ENCODE data around the gene COX7A2. TPM values are rescaled to one million over a fixed set of nuclear protein-coding genes. Genes with fewer than 3 reads are reported as not detected.

Gene COX7A2
- total RNA-seq, result 85.2 TPM

GRCh38 chr6:75243333-75244062 is at the start of gene COX7A2:
Gene COX7A2 (minus strand): TSS chr6:75243801. CDS start chr6:75243734, 67 bp downstream.
- Histone ChIP-seq H3K9me3 (ENCODE audit: low read depth, low read length) (no peaks in the 10 kb centered on the region), H3K4me3 (ENCODE audit: low read length) (peak within 1 kb of the TSS; percentile 99), H3K27me3 (ENCODE audit: insufficient read depth, low read length) (peaks cover 7% of the 10 kb centered on the region)

GRCh38 chr6:75292555-75292954 is 49.0 kb upstream of the COX7A2 start:
- no peaks in the 10 kb centered on the region for H3K4me1 ChIP-seq (ENCODE audit: insufficient read depth, low read length)
- H3K4me3 ChIP-seq (ENCODE audit: low read length), result no peak overlapping the region
- no peaks in the 10 kb centered on the region for H3K9me3 ChIP-seq (ENCODE audit: low read depth, low read length)
- H3K27me3 ChIP-seq (ENCODE audit: insufficient read depth, low read length), result no peaks in the 10 kb centered on the region

More at GRCh38 chr6:75243333-75244062, at the start of gene COX7A2:
- H3K4me1 ChIP-seq (ENCODE audit: insufficient read depth, low read length), result peaks cover 22% of the 10 kb centered on the region

- H3K4me3 ChIP-seq (ENCODE audit: low read length), result no peak overlapping the region
- no peaks in the 10 kb centered on the region for H3K4me1 ChIP-seq (ENCODE audit: insufficient read depth, low read length)
- no peaks in the 10 kb centered on the region for H3K27me3 ChIP-seq (ENCODE audit: insufficient read depth, low read length)
- H3K9me3 ChIP-seq (ENCODE audit: low read depth, low read length), result no peaks in the 10 kb centered on the region
Observed at GRCh38 chr6:75291744-75292143, 48.1 kb upstream of the COX7A2 start.

- Histone ChIP-seq H3K9me3 (ENCODE audit: low read depth, low read length) (no peaks in the 10 kb centered on the region), H3K4me3 (ENCODE audit: low read length) (no peak overlapping the region), H3K27me3 (ENCODE audit: insufficient read depth, low read length) (no peaks in the 10 kb centered on the region), H3K4me1 (ENCODE audit: insufficient read depth, low read length) (no peaks in the 10 kb centered on the region)
Observed at GRCh38 chr6:75291331-75291730, 47.7 kb upstream of the COX7A2 start.

GRCh38 chr6:75290136-75290945 is 46.7 kb upstream of the COX7A2 start:
- peaks cover 5% of the 10 kb centered on the region for H3K4me1 ChIP-seq (ENCODE audit: insufficient read depth, low read length)

GRCh38 chr6:75288023-75288422 is 44.4 kb upstream of the COX7A2 start:
- Histone ChIP-seq H3K9me3 (ENCODE audit: low read depth, low read length) (no peaks in the 10 kb centered on the region), H3K4me3 (ENCODE audit: low read length) (no peak overlapping the region), H3K4me1 (ENCODE audit: insufficient read depth, low read length) (peaks cover 5% of the 10 kb centered on the region), H3K27me3 (ENCODE audit: insufficient read depth, low read length) (no peaks in the 10 kb centered on the region)

More at GRCh38 chr6:75290136-75290945, 46.7 kb upstream of the COX7A2 start:
- no peaks in the 10 kb centered on the region for H3K27me3 ChIP-seq (ENCODE audit: insufficient read depth, low read length)
- no peaks in the 10 kb centered on the region for H3K9me3 ChIP-seq (ENCODE audit: low read depth, low read length)
- H3K4me3 ChIP-seq (ENCODE audit: low read length), result no peak overlapping the region

- Histone ChIP-seq H3K27me3 (ENCODE audit: insufficient read depth, low read length) (no peaks in the 10 kb centered on the region), H3K9me3 (ENCODE audit: low read depth, low read length) (no peaks in the 10 kb centered on the region), H3K4me1 (ENCODE audit: insufficient read depth, low read length) (peaks cover 10% of the 10 kb centered on the region), H3K4me3 (ENCODE audit: low read length) (no peak overlapping the region)
Observed at GRCh38 chr6:75287424-75287823, 43.8 kb upstream of the COX7A2 start.

GRCh38 chr6:75286955-75287354 is 43.4 kb upstream of the COX7A2 start:
- H3K27me3 ChIP-seq (ENCODE audit: insufficient read depth, low read length), result no peaks in the 10 kb centered on the region
- H3K4me1 ChIP-seq (ENCODE audit: insufficient read depth, low read length), result peaks cover 13% of the 10 kb centered on the region
- H3K9me3 ChIP-seq (ENCODE audit: low read depth, low read length), result no peaks in the 10 kb centered on the region
- H3K4me3 ChIP-seq (ENCODE audit: low read length), result no peak overlapping the region

- Histone ChIP-seq H3K4me3 (ENCODE audit: low read length) (peak overlapping the region; percentile 74), H3K9me3 (ENCODE audit: low read depth, low read length) (no peaks in the 10 kb centered on the region), H3K27me3 (ENCODE audit: insufficient read depth, low read length) (no peaks in the 10 kb centered on the region), H3K4me1 (ENCODE audit: insufficient read depth, low read length) (peaks cover 14% of the 10 kb centered on the region)
Observed at GRCh38 chr6:75285283-75285639, 41.7 kb upstream of the COX7A2 start.

- no peaks in the 10 kb centered on the region for H3K9me3 ChIP-seq (ENCODE audit: low read depth, low read length)
- H3K4me3 ChIP-seq (ENCODE audit: low read length), result peak within 1 kb of the TSS; percentile 74
- H3K4me1 ChIP-seq (ENCODE audit: insufficient read depth, low read length), result peaks cover 14% of the 10 kb centered on the region
- no peaks in the 10 kb centered on the region for H3K27me3 ChIP-seq (ENCODE audit: insufficient read depth, low read length)
Observed at GRCh38 chr6:75284632-75285282, 41.2 kb upstream of the COX7A2 start, which contains the start of gene TMEM30A. Gene TMEM30A (minus strand): TSS chr6:75284792. CDS start chr6:75284638, 154 bp downstream.

- Histone ChIP-seq H3K9me3 (ENCODE audit: low read depth, low read length) (no peaks in the 10 kb centered on the region), H3K4me3 (ENCODE audit: low read length) (peak overlapping the region; percentile 74), H3K4me1 (ENCODE audit: insufficient read depth, low read length) (peaks cover 14% of the 10 kb centered on the region), H3K27me3 (ENCODE audit: insufficient read depth, low read length) (no peaks in the 10 kb centered on the region)
Observed at GRCh38 chr6:75283907-75284631, 40.5 kb upstream of the COX7A2 start.

GRCh38 chr6:75282706-75283105 is 39.1 kb upstream of the COX7A2 start:
- Histone ChIP-seq H3K27me3 (ENCODE audit: insufficient read depth, low read length) (no peaks in the 10 kb centered on the region), H3K4me3 (ENCODE audit: low read length) (no peak overlapping the region), H3K9me3 (ENCODE audit: low read depth, low read length) (no peaks in the 10 kb centered on the region), H3K4me1 (ENCODE audit: insufficient read depth, low read length) (peaks cover 23% of the 10 kb centered on the region)

- Histone ChIP-seq H3K4me1 (ENCODE audit: insufficient read depth, low read length) (peaks cover 23% of the 10 kb centered on the region), H3K9me3 (ENCODE audit: low read depth, low read length) (no peaks in the 10 kb centered on the region), H3K4me3 (ENCODE audit: low read length) (no peak overlapping the region), H3K27me3 (ENCODE audit: insufficient read depth, low read length) (no peaks in the 10 kb centered on the region)
Observed at GRCh38 chr6:75281653-75282052, 38.1 kb upstream of the COX7A2 start.

- Histone ChIP-seq H3K4me3 (ENCODE audit: low read length) (no peak overlapping the region), H3K27me3 (ENCODE audit: insufficient read depth, low read length) (no peaks in the 10 kb centered on the region), H3K4me1 (ENCODE audit: insufficient read depth, low read length) (peaks cover 17% of the 10 kb centered on the region), H3K9me3 (ENCODE audit: low read depth, low read length) (no peaks in the 10 kb centered on the region)
Observed at GRCh38 chr6:75280131-75280855, 36.7 kb upstream of the COX7A2 start.

All from mononuclear cell (primary cell).